DND-41 (cell line): ENCODE results near the gene HSP90AB1.

Source experiments
- ATAC-seq: fragments of 200-7000 bp; cut with Tn5 transposase; 3 replicates; pipeline ENCODE4 v1.9.1; 2021; ENCODE audit warnings: low read depth; ENCODE audit not compliant: insufficient read depth
- DNase-seq: peaks from one replicate; pipeline ENCODE4 v3.0.0-alpha.2; 2020
- H2AFZ ChIP-seq: 2 replicates; pipeline ENCODE4 v1.6.0; 2012; ENCODE audit warnings: low read depth, low read length
- H3K27ac ChIP-seq: 2 replicates; pipeline ENCODE4 v1.5.1; 2012; ENCODE audit warnings: low read length, inconsistent platforms
- H3K27me3 ChIP-seq: fragments of 200-600 bp; sonication (generic); 2 replicates; pipeline ENCODE4 v1.6.0; 2012; ENCODE audit warnings: low read length, mild to moderate bottlenecking, inconsistent platforms; ENCODE audit not compliant: insufficient read depth, poor library complexity
- H3K36me3 ChIP-seq: 2 replicates; pipeline ENCODE4 v1.5.1; 2012; ENCODE audit warnings: low read length, inconsistent platforms; ENCODE audit not compliant: insufficient read depth
- H3K4me1 ChIP-seq: 2 replicates; pipeline ENCODE4 v1.5.1; 2012; ENCODE audit warnings: mild to moderate bottlenecking, low read length; ENCODE audit not compliant: insufficient read depth
- H3K4me2 ChIP-seq: 2 replicates; pipeline ENCODE4 v1.6.0; 2012; ENCODE audit warnings: mild to moderate bottlenecking, moderate library complexity, low read length, inconsistent platforms; ENCODE audit not compliant: insufficient read depth
- H3K4me3 ChIP-seq, 2 experiments: fragments of 200-600 bp in 1 of 2; shearing (Covaris generic) in 1 of 2; 2 replicates each; pipeline ENCODE4 v1.5.1; 2012 to 2016; ENCODE audit warnings: inconsistent platforms in 2 of 2, low read length in 2 of 2, mild to moderate bottlenecking in 2 of 2, low read depth in 1 of 2, moderate library complexity in 1 of 2
- H3K79me2 ChIP-seq: 2 replicates; pipeline ENCODE4 v1.6.0; 2012; ENCODE audit warnings: low read length, inconsistent platforms; ENCODE audit not compliant: insufficient read depth
- H3K9ac ChIP-seq: 2 replicates; pipeline ENCODE4 v1.6.0; 2012; ENCODE audit warnings: low read depth, mild to moderate bottlenecking, inconsistent platforms, low read length, moderate library complexity
- H3K9me3 ChIP-seq: 2 replicates; pipeline ENCODE4 v1.5.1; 2012; ENCODE audit warnings: low read length, moderate library complexity, mild to moderate bottlenecking, inconsistent platforms; ENCODE audit not compliant: insufficient read depth, severe bottlenecking
- H4K20me1 ChIP-seq: 2 replicates; pipeline ENCODE4 v1.6.0; 2012; ENCODE audit warnings: low read length; ENCODE audit not compliant: insufficient read depth
- CTCF ChIP-seq: IDR thresholded peaks from 2 replicates; pipeline ENCODE4 v1.5.1; 2012; ENCODE audit warnings: borderline replicate concordance, low read length, moderate library complexity, mild to moderate bottlenecking; ENCODE audit not compliant: poor library complexity, severe bottlenecking; ENCODE audit errors: extremely low read depth
- EZH2 ChIP-seq: IDR thresholded peaks from 3 replicates; pipeline ENCODE4 v1.6.1; 2012; ENCODE audit warnings: borderline replicate concordance, low read depth, mild to moderate bottlenecking, moderate library complexity, low read length, inconsistent platforms; ENCODE audit not compliant: severe bottlenecking

The HSP90AB1 gene

GRCh38 chr6:44301782-44302564 lies 55.1 kb downstream of the HSP90AB1 start:
- peaks cover 23% of the 10 kb centered on the region for H4K20me1 ChIP-seq
- H3K27me3 ChIP-seq = no peaks in the 10 kb centered on the region
- TF ChIP-seq EZH2 = no peak
- no peak for TF ChIP-seq CTCF
- H2AFZ ChIP-seq = no peak overlapping the region
- H3K4me3 ChIP-seq = no peak overlapping the region
- DNase-seq (no peak), ATAC-seq (no peak)
- no peak overlapping the region for H3K4me2 ChIP-seq
- H3K27ac ChIP-seq = no peak overlapping the region
- H3K79me2 ChIP-seq = no peaks in the 10 kb centered on the region
- H3K4me1 ChIP-seq = no peaks in the 10 kb centered on the region
- no peak overlapping the region for H3K9ac ChIP-seq
- peaks cover 69% of the 10 kb centered on the region for H3K36me3 ChIP-seq
- no peaks in the 10 kb centered on the region for H3K9me3 ChIP-seq

GRCh38 chr6:44302856-44303255 lies 56.0 kb downstream of the HSP90AB1 start:
- Histone ChIP-seq H4K20me1 (peaks cover 23% of the 10 kb centered on the region), H3K4me1 (no peaks in the 10 kb centered on the region), H3K4me2 (no peak overlapping the region), H3K4me3 (no peak overlapping the region), H3K27me3 (no peaks in the 10 kb centered on the region), H3K9ac (no peak overlapping the region), H3K79me2 (no peaks in the 10 kb centered on the region), H3K9me3 (no peaks in the 10 kb centered on the region), H3K36me3 (peaks cover 78% of the 10 kb centered on the region), H3K27ac (no peak overlapping the region), H2AFZ (no peak overlapping the region)
- no peak for TF ChIP-seq CTCF
- no peak for TF ChIP-seq EZH2
- ATAC-seq = no peak
- no peak for DNase-seq
